ENCODE results near the gene GLS2.

The GLS2 gene

GRCh38 chr12:56488041-56488955, at the start of gene GLS2:
Gene GLS2 (minus strand): TSS chr12:56488161. CDS start chr12:56488118, 43 bp downstream.
- Histone ChIP-seq H3K27ac (no peak within 1 kb of the TSS), H4K20me1 (peaks cover 28% of the 10 kb centered on the region), H3K4me1 (0 out of 2 replicates have a peak, but pooled peaks cover 12% of the 10 kb centered on the region), H3K9me3 (peaks cover 3% of the 10 kb centered on the region), H3K9ac (no peak within 1 kb of the TSS), H3K4me2 (peak within 1 kb of the TSS; percentile 50), H3K36me3 (no peaks in the 10 kb centered on the region), H3K27me3 (peaks cover 42% of the 10 kb centered on the region), H3K4me3 (peak within 1 kb of the TSS; percentile 10; the same call in 1 of the 2 replicates)
- no peak for TF ChIP-seq Cebpa-rat (IDR thresholded peaks at IDR 0.05)

DNA sequence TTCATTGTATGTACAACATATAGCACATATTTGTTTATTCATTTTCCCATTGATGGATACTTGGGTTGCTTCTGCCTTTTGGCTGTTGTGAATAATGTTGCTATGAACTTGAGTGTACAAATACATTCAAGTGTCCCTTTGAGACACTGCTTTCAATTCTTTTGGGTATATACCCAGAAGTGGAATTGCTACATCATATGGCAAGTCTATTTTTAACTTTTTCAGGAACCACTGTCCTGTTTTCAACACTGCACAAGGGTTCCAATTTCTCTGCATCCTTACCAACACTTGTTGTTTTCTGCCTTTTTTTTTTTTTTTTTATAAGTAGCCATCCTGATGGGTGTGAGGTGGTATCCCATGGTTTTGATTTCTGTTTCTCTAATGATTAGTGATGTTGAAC, 49.6 kb upstream of the GLS2 start:
- H4K20me1 ChIP-seq: no peaks in the 10 kb centered on the region
- no peak overlapping the region for H3K9ac ChIP-seq
- H3K9me3 ChIP-seq: no peaks in the 10 kb centered on the region
- H3K4me3 ChIP-seq: no peak overlapping the region
- no peaks in the 10 kb centered on the region for H3K36me3 ChIP-seq
- H3K4me2 ChIP-seq: no peak overlapping the region
- H3K27me3 ChIP-seq: no peaks in the 10 kb centered on the region
- no peak overlapping the region for H3K27ac ChIP-seq
- no peaks in the 10 kb centered on the region for H3K4me1 ChIP-seq
- TF ChIP-seq Cebpa-rat (IDR thresholded peaks at IDR 0.05): no peak

DNA sequence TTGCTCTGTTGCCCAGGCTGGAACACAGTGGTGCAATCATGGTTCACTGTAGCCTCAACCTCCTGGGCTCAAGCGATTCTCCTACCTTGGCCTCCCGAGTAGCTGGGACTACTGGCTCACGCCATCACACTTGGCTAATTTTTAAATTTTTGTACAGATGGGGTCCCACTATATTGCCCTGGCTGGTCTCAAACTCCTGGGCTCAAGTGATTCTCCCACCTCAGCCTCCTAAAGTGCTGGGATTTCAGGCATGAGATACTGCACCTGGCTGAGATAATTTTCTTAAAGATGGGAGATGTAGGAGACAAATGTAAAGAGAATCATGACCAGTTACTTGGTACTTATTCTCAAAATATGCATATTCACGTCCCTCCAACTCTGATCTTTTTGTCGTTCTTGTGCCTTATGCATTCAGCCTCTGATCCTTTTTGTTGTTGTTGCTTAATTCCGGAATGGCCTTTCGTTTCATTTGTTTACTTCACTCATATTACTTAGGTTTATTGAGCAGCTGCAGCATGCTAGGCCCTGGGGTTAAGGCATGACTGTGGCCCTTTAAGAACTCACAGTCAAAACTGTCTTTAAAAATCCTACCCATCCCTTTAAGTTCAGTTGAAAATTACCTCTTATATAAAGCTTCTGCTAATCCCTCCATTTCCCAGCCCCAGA, 42.6 kb upstream of the GLS2 start:
- Histone ChIP-seq H3K4me1 (no peaks in the 10 kb centered on the region), H3K4me2 (no peak overlapping the region), H3K9ac (no peak overlapping the region), H3K9me3 (no peaks in the 10 kb centered on the region), H3K27me3 (no peaks in the 10 kb centered on the region), H3K36me3 (no peaks in the 10 kb centered on the region), H3K27ac (no peak overlapping the region), H3K4me3 (no peak overlapping the region), H4K20me1 (no peaks in the 10 kb centered on the region)
- no peak for TF ChIP-seq Cebpa-rat (IDR thresholded peaks at IDR 0.05)

DNA sequence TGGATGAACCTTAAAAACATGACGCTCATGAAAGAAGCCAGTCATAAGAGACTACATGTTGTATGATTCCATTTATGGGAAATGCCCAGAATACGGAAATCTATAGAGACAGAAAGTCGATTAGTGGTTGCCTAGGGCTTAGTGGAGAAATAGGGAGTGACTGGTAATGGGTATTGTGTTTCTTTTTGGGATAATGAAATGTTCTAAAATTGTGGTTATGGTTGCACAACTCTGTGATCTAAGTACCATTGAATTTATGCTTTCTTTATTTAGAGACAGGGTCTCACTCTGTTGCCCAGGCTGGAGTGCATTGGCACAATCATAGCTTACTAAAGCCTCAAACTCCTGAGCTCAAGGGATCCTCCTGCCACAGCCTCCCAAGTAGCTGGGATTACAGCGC, 41.7 kb upstream of the GLS2 start:
- no peaks in the 10 kb centered on the region for H4K20me1 ChIP-seq
- H3K4me2 ChIP-seq: no peak overlapping the region
- no peak overlapping the region for H3K4me3 ChIP-seq
- H3K36me3 ChIP-seq: no peaks in the 10 kb centered on the region
- H3K27me3 ChIP-seq: no peaks in the 10 kb centered on the region
- TF ChIP-seq Cebpa-rat (IDR thresholded peaks at IDR 0.05): no peak
- H3K4me1 ChIP-seq: no peaks in the 10 kb centered on the region
- no peaks in the 10 kb centered on the region for H3K9me3 ChIP-seq
- H3K9ac ChIP-seq: no peak overlapping the region
- H3K27ac ChIP-seq: no peak overlapping the region

DNA sequence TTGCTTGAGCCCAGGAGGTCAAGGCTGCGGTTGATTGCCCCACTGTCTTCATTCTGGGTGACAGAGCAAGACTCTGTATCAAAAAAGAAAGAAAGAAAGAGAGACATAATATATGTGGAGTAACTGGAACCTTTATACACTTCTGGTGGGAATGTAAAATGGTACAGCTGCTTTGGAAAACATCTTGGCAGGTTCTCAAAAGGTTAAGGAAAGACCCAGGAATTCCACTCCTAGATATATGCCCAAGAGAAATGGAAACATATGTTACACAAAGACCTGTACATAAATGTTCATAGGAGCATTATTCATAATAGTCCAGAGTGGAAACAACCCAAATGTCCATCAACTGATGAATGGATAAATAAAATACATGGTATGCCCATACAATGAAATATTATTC, 40.9 kb upstream of the GLS2 start:
- Histone ChIP-seq H3K9ac (no peak overlapping the region), H3K4me2 (no peak overlapping the region), H3K4me3 (no peak overlapping the region), H3K27ac (no peak overlapping the region), H3K4me1 (no peaks in the 10 kb centered on the region), H4K20me1 (no peaks in the 10 kb centered on the region), H3K27me3 (no peaks in the 10 kb centered on the region), H3K9me3 (no peaks in the 10 kb centered on the region), H3K36me3 (no peaks in the 10 kb centered on the region)
- TF ChIP-seq Cebpa-rat (IDR thresholded peaks at IDR 0.05): no peak

- Histone ChIP-seq H3K4me2 (peak overlapping the region; percentile 63), H3K9ac (peak overlapping the region; percentile 67; the same call in 1 of the 2 replicates), H3K27ac (peak overlapping the region; percentile 10; the same call in 1 of the 2 replicates), H4K20me1 (no peaks in the 10 kb centered on the region), H3K9me3 (no peaks in the 10 kb centered on the region), H3K27me3 (no peaks in the 10 kb centered on the region), H3K4me1 (peaks cover 20% of the 10 kb centered on the region), H3K4me3 (peak overlapping the region; percentile 66), H3K36me3 (no peaks in the 10 kb centered on the region)
- no peak for TF ChIP-seq Cebpa-rat (IDR thresholded peaks at IDR 0.05)
Measured at GRCh38 chr12:56522411-56523193, 34.6 kb upstream of the GLS2 start.

GRCh38 chr12:56521590-56522371, 33.8 kb upstream of the GLS2 start, which contains the start of gene RBMS2:
Gene RBMS2 (plus strand): TSS chr12:56521820. CDS start chr12:56522024, 204 bp downstream.
- Histone ChIP-seq H3K36me3 (no peaks in the 10 kb centered on the region), H3K9ac (peak within 1 kb of the TSS; percentile 67; the same call in 1 of the 2 replicates), H3K4me1 (peaks cover 20% of the 10 kb centered on the region), H3K4me3 (peak within 1 kb of the TSS; percentile 66), H3K27me3 (no peaks in the 10 kb centered on the region), H3K4me2 (peak within 1 kb of the TSS; percentile 63), H3K9me3 (no peaks in the 10 kb centered on the region), H4K20me1 (no peaks in the 10 kb centered on the region), H3K27ac (peak within 1 kb of the TSS; percentile 49; the same call in 1 of the 2 replicates)
- TF ChIP-seq Cebpa-rat (IDR thresholded peaks at IDR 0.05): no peak

DNA sequence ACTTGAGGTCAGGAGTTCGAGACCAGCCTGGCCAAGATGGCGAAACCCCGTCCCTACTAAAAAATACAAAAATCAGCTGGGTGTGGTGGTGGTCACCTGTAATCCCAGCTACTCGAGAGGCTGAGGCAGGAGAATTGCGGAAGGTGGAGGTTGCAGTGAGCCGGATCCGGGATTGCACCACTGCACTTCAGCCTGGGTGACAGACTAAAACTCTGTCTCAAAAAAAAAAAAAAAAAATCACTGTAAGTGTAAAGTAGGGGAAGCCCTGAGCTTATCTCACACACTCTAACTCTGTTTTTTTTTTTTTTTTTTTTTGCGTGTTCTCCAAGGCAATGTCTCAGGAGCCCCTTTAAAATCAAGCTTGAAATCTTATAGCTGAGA, 33.2 kb upstream of the GLS2 start:
- Histone ChIP-seq H3K4me3 (peak overlapping the region; percentile 66), H3K27ac (peak overlapping the region; percentile 49; the same call in 1 of the 2 replicates), H3K9ac (peak overlapping the region; percentile 50; the same call in 1 of the 2 replicates), H3K9me3 (no peaks in the 10 kb centered on the region), H3K27me3 (no peaks in the 10 kb centered on the region), H4K20me1 (no peaks in the 10 kb centered on the region), H3K4me2 (peak overlapping the region; percentile 63), H3K4me1 (peaks cover 20% of the 10 kb centered on the region), H3K36me3 (no peaks in the 10 kb centered on the region)
- TF ChIP-seq Cebpa-rat (IDR thresholded peaks at IDR 0.05): no peak

- no peaks in the 10 kb centered on the region for H3K27me3 ChIP-seq
- H3K9me3 ChIP-seq: no peaks in the 10 kb centered on the region
- H3K36me3 ChIP-seq: no peaks in the 10 kb centered on the region
- H3K27ac ChIP-seq: no peak overlapping the region
- no peak overlapping the region for H3K4me2 ChIP-seq
- H3K4me3 ChIP-seq: no peak overlapping the region
- TF ChIP-seq Cebpa-rat (IDR thresholded peaks at IDR 0.05): no peak
- no peak overlapping the region for H3K9ac ChIP-seq
- peaks cover 20% of the 10 kb centered on the region for H3K4me1 ChIP-seq
- H4K20me1 ChIP-seq: no peaks in the 10 kb centered on the region
Measured at GRCh38 chr12:56520506-56520905, 32.5 kb upstream of the GLS2 start.
